ENCODE measurements around the gene NFXL1. TPM values are rescaled to one million over a fixed set of nuclear protein-coding genes. Genes with fewer than 3 reads are reported as not detected.
A peak's percentile ranks its signal among the peaks of the same experiment; 100 is the strongest.
"Not testable (repeated sequence)": the region's sequence is repeated elsewhere in the genome, so short reads cannot be mapped to it uniquely, and the experiment has no call there.

The NFXL1 gene
- 3.4 and 15.4 TPM in 2 replicates for total RNA-seq (2014; rRNA removed; shearing (Covaris generic))

DNA sequence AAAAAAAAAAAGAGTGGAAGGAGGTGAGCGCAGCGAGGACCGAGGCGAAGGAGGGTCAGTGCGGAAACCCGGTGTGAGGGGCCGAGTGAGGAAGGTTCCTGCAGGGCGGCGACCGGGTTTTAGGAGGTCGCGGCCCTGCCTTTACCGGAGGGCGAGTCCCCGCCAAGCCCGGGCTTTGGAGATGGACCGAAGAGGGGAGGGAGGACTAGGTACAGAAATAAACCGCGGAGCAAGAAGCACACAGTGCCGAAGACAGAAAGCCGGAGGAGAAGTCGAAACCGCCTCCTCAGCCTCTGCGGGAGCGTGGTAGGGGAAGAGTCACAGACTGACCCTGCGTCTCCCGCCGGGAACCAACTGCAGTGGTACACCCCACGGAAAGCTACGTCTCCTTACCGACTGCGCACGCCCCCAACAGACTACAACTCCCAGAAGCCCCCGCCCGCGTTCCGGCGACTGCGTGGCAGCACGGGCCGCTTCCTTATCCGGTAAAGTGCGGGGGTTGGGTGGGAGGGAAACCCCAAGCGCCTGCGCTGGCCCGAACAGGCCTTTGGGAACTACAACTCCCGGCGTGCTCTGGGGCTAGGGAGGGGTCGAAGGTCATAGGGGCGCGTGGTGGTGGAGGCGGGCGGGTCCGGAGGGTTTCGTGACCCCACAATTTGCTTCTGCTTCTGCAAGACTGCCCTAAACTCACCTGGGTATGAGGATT lies at the start of gene NFXL1:
NFXL1 (minus strand) TSS at position 364 of the 706 bp plus-strand sequence. CDS start 380 bp downstream, outside the sequence.
- H3K4me1 ChIP-seq (replicated peaks): peaks cover 10% of the 10 kb centered on the region; the same call in 1 of the 2 replicates
- no peaks in the 10 kb centered on the region for H3K27me3 ChIP-seq (replicated peaks)
- no peaks in the 10 kb centered on the region for H3K36me3 ChIP-seq
- H3K9me3 ChIP-seq (replicated peaks): no peaks in the 10 kb centered on the region
- H3K4me3 ChIP-seq: peak within 1 kb of the TSS; percentile 59
- DNase-seq (ENCODE audit: low read depth in 1 of 2, low spot score in 2 of 2): peak; percentile 74 to 92
- peak within 1 kb of the TSS; percentile 33; the same call in 1 of the 2 replicates for H3K27ac ChIP-seq

DNA sequence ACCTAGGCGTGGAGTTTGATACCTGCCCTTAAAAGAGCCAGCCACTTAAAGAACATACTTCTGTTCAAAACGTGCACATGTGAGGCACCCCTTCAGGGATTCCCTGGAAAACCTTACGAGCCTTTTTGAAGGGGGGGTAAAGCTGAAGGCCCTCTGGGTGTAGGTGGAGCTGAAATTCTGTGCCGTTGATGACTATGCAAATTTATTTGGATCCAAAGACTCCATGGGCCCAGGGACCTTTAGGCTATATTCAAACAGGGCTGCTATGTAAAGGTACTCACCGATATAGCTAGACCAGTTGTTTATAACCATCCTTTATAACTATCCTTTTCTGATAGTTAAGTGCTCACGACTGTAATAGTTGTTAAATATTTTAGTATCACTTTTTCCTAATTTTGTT lies 40.3 kb upstream of the NFXL1 start:
- no peaks in the 10 kb centered on the region for H3K27me3 ChIP-seq (replicated peaks)
- H3K27ac ChIP-seq: no peak overlapping the region
- H3K4me1 ChIP-seq (replicated peaks): no peaks in the 10 kb centered on the region
- H3K4me3 ChIP-seq: no peak overlapping the region
- no peak for DNase-seq (ENCODE audit: low read depth in 1 of 2, low spot score in 2 of 2)
- no peaks in the 10 kb centered on the region for H3K36me3 ChIP-seq
- H3K9me3 ChIP-seq (replicated peaks): no peaks in the 10 kb centered on the region

DNA sequence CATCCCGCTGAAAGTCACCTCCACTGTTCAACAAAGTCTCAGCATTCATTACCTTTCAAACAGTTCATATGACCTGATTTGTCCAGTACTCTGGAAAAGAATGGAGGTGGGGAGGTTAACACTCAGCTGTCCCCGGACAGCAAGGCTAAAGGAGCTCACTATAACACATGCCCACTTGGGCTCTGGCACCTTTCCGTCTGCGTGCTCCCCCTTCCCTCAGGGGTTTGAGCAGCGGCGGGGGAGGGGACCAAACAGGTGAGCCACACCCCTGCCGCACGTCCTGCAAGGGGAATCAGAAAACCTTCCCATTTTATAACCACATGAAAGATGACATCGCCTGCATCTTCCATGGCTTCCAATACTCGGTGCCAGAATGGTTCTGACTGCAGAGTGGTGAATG lies 39.9 kb upstream of the NFXL1 start:
- H3K9me3 ChIP-seq (replicated peaks): no peaks in the 10 kb centered on the region
- no peaks in the 10 kb centered on the region for H3K36me3 ChIP-seq
- no peak for DNase-seq (ENCODE audit: low read depth in 1 of 2, low spot score in 2 of 2)
- H3K27me3 ChIP-seq (replicated peaks): no peaks in the 10 kb centered on the region
- no peak overlapping the region for H3K4me3 ChIP-seq
- H3K27ac ChIP-seq: no peak overlapping the region
- H3K4me1 ChIP-seq (replicated peaks): no peaks in the 10 kb centered on the region

DNA sequence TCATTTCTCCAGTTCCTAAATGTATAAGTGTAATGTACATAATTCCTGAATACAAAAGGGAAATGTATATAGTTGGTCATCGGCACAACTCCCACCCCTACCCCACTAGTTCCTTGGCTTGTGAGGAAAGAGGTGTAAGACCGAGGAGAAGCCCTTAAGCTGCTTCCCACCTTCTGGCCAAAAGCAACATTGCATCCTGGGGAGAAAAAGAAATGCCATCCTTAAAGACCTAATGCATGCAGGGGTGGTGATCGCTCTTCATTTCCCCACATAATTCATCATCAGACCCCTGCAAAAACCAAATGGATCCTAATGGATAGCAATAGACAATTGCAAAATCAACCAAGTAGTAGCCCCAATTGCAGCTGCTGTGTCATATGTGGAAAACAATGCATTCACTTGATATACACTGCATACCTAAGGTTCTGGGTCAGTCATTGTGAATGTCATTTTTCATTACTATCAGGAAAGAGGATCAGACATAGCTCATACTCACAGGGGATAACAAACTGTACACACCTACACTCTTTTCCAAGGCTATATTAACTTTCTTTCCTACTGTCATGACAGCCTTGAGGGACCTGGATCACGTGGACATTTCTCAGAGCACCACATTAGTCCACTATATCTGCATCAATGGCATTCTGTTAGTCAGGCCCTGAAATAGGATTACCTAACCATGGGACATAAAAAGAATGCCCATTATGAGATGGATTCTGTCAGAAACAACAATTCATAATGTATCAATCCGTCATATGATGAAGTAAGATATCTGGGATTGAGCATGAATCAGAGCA lies 31.7 kb upstream of the NFXL1 start:
- no peaks in the 10 kb centered on the region for H3K36me3 ChIP-seq
- no peak overlapping the region for H3K4me3 ChIP-seq
- no peaks in the 10 kb centered on the region for H3K4me1 ChIP-seq (replicated peaks)
- no peaks in the 10 kb centered on the region for H3K9me3 ChIP-seq (replicated peaks)
- H3K27me3 ChIP-seq (replicated peaks): no peaks in the 10 kb centered on the region
- no peak overlapping the region for H3K27ac ChIP-seq
- DNase-seq (ENCODE audit: low read depth in 1 of 2, low spot score in 2 of 2): no peak

DNA sequence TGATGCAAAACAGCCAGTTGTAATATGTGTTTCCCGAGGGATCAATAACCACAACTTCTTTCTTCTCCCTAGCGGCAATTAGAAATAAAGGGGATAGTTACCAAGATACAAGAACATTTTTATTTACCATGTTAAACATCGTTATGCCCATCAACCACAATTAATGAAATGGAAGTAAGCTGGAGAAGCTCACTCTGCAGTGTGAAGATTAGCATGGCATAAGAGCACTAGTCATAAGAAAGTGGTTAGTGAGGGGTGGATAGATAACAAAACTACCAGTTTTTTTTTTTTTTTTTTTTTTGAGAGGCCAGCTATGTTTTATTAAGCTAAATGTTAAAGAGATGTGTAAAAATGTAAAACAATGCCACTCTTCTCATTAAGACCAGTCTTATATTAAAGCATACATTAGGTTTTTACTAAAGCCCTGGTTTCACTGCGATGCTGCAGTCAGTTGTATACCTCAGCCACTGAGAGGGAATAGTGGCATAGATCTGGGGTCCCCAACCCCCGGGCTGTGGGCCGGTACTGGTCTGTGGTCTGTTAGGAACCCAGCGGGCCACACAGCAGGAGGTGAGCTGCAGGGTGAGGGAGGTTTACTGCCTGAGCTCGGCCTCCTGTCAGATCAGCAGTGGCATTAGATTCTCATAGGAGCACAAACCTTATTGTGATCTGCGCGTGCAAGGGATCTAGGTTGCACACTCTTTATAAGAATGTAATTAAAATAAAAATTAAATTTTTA lies 27.9 kb upstream of the NFXL1 start:
- no peaks in the 10 kb centered on the region for H3K4me1 ChIP-seq (replicated peaks)

DNA sequence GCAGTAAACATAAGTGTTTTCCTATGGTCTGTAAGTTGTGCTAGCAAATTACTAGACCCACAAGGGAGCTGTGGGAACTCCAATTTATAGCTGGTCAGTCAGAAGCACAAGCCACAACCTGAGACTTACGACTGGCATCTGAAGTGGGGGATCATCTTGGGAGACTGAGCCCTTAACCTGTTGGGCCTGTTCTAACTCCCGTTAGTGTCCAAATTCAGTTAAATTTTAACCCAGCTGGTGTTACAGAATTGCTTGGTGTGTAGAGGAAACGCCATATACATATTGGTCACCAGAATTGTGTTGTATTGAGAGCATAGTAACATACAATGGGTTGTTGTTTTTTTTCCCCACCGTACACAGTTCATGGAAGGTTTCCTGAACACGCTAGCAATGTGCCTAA lies 25.1 kb upstream of the NFXL1 start:
- H3K27ac ChIP-seq: no peak overlapping the region
- no peaks in the 10 kb centered on the region for H3K4me1 ChIP-seq (replicated peaks)
- H3K27me3 ChIP-seq (replicated peaks): no peaks in the 10 kb centered on the region
- no peaks in the 10 kb centered on the region for H3K36me3 ChIP-seq
- DNase-seq (ENCODE audit: low read depth in 1 of 2, low spot score in 2 of 2): no peak
- no peak overlapping the region for H3K4me3 ChIP-seq
- no peaks in the 10 kb centered on the region for H3K9me3 ChIP-seq (replicated peaks)

More for the DNA sequence above, 27.9 kb upstream of the NFXL1 start:
- Histone ChIP-seq H3K36me3 (no peaks in the 10 kb centered on the region), H3K4me3 (no peak overlapping the region), H3K9me3 (replicated peaks) (no peaks in the 10 kb centered on the region), H3K27me3 (replicated peaks) (no peaks in the 10 kb centered on the region), H3K27ac (no peak overlapping the region)
- DNase-seq (ENCODE audit: low read depth in 1 of 2, low spot score in 2 of 2): no peak

DNA sequence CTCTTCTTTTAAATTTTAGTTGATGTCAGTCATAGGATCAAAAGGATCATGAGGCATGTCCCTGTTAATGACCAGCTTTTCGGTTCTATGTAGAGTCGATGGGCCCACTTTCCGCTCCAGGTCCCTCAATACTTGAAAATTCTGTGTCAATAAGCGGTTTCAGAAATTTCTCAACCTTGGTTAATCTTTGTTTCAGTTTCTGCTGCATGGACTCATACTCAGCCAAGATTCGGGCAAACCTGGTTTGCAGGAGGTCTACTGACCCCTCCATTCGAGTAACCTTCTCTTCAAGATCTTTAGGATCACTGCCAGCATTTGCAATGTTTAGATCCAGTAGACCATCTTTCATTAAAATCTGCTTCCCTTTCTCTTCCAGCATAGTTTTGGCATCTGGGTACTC lies 22.0 kb upstream of the NFXL1 start:
- no peak overlapping the region for H3K27ac ChIP-seq
- no peaks in the 10 kb centered on the region for H3K4me1 ChIP-seq (replicated peaks)
- no peaks in the 10 kb centered on the region for H3K27me3 ChIP-seq (replicated peaks)
- H3K9me3 ChIP-seq (replicated peaks): no peaks in the 10 kb centered on the region
- H3K36me3 ChIP-seq: no peaks in the 10 kb centered on the region
- no peak overlapping the region for H3K4me3 ChIP-seq
- no peak for DNase-seq (ENCODE audit: low read depth in 1 of 2, low spot score in 2 of 2)

DNA sequence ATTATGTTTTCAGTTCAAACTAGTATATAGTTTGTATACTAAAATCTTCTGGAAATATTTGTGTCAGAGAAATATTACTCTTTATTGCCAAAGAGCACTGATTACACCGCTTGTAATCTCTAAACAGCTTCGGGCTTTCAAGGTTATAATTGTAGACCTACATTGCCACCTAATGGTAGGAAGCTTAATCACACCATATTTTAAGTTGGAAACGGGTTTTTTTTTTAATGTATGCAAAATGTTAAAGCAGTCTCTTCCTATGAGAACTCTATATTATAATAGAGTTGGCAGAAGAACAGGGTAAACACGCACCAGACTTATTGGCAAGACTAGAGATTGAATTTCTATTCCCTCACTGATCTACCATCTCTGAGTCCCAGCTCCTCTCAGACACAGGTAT lies 19.5 kb upstream of the NFXL1 start:
- no peak for DNase-seq (ENCODE audit: low read depth in 1 of 2, low spot score in 2 of 2)
- Histone ChIP-seq H3K27ac (no peak overlapping the region), H3K36me3 (no peaks in the 10 kb centered on the region), H3K9me3 (replicated peaks) (no peaks in the 10 kb centered on the region), H3K27me3 (replicated peaks) (no peaks in the 10 kb centered on the region), H3K4me3 (no peak overlapping the region), H3K4me1 (replicated peaks) (no peaks in the 10 kb centered on the region)

DNA sequence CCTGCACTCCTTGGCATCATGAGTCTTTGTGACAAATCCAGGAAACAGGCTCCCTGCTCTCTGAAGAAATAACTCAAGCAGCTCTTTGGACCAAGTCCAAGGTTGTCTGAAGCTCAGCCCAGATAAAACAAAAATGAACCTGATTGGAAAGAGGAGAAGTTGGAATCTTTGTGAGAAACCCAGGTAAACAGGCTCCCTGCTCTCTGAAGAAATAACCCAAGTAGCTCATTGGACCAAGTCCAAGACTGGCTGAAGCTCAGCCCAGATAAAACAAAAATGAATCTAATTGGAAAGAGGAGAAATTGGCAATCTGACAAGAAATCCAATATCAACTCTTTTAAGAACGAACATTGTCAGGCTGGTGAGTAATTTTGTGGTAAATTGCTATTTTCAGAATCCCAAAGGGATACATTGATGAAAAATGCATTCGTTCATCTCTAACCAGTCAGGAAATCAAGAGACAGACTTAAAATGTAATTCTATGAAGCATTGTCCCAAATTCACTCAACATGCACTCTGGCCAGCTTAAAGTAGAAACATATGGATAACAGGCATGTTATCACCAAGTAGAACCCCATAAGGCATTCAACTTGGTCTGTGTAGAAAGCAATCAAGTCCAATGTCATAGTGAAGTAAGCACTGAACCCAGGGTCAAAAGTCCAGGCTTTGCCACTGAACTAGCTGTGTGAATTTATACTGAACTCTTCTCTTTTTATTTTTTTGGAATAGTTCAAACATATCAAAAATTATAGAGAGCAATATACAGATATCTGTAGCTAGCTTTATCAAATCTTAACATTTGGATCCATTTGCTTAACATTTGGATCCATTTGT lies 16.8 kb upstream of the NFXL1 start:
- no peak for DNase-seq (ENCODE audit: low read depth in 1 of 2, low spot score in 2 of 2)

DNA sequence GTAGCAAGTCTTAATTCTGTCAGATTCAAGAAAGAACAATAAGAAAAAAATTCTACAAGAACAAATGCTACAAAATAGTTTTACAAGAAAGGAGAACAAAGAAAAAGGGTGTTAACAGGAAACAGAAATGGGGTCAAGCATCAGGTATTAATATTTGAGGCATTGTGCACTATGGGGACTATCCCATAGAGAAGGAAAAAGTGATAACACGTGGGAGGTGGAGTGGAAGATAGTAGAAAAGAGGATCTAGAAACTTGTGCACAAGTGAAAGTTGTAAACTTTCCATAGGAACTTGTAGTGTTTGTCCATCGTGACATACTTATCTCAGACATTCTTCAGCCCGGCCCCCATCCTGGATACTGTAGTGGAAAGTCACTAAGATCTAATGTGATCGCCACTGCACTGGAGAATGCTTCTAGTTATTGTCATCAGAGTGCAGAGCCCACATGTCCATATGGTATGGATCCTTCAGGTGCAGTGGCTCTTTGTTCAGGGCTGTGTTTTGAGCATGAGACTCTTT lies 15.4 kb upstream of the NFXL1 start:
- no peak for DNase-seq (ENCODE audit: low read depth in 1 of 2, low spot score in 2 of 2)
- Histone ChIP-seq H3K9me3 (replicated peaks) (no peaks in the 10 kb centered on the region), H3K27ac (no peak overlapping the region), H3K27me3 (replicated peaks) (no peaks in the 10 kb centered on the region), H3K4me3 (no peak overlapping the region), H3K4me1 (replicated peaks) (no peaks in the 10 kb centered on the region), H3K36me3 (no peaks in the 10 kb centered on the region)

More for the DNA sequence above, 16.8 kb upstream of the NFXL1 start:
- Histone ChIP-seq H3K9me3 (replicated peaks) (no peaks in the 10 kb centered on the region), H3K27ac (no peak overlapping the region), H3K36me3 (no peaks in the 10 kb centered on the region), H3K4me3 (no peak overlapping the region), H3K4me1 (replicated peaks) (no peaks in the 10 kb centered on the region), H3K27me3 (replicated peaks) (no peaks in the 10 kb centered on the region)

DNA sequence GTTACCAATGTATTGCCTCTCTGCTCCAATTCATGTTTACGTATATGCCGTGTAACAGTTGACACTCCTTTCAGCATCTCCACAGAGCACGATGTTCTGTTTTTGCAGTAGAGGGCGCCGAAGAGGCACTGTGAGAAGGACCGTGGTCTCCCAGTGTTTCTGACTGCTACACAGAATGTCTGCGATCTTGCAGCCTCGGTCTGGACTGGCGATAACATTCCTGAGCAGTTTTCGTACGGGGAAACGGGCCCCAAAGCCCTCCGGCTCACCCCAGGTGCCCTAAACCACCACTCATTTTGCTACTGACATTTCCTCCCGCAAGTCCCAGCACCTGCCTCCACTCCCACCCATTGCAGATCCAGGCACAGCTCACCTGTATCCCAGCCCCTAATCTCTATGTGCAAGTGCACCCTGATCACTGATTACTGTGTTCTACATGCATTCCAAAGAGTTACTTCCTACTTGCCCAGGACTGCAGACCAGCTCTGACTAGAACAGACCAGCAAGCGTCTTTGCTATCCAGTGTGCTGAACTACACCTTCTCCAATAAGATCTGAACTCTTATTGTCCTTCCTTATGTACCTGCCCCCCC lies 12.4 kb upstream of the NFXL1 start:
- no peak overlapping the region for H3K4me3 ChIP-seq
- no peak for DNase-seq (ENCODE audit: low read depth in 1 of 2, low spot score in 2 of 2)
- no peak overlapping the region for H3K27ac ChIP-seq
- H3K4me1 ChIP-seq (replicated peaks): no peaks in the 10 kb centered on the region
- no peaks in the 10 kb centered on the region for H3K9me3 ChIP-seq (replicated peaks)
- H3K36me3 ChIP-seq: no peaks in the 10 kb centered on the region
- no peaks in the 10 kb centered on the region for H3K27me3 ChIP-seq (replicated peaks)

DNA sequence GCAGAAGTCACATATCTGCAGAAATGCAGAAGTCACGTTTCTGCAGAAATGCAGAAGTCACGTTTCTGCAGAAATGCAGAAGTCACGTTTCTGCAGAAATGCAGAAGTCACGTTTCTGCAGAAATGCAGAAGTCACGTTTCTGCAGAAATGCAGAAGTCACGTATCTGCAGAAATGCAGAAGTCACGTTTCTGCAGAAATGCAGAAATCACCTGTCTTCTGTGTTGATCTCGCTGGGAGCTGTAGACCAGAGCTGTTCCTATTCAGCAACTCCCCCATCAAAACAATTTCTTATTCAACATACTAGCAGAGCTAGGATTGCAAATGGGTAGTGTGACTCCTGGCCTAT lies 8.9 kb upstream of the NFXL1 start:
- H3K27ac ChIP-seq; H3K9me3 ChIP-seq (replicated peaks); H3K36me3 ChIP-seq; H3K4me3 ChIP-seq; DNase-seq (ENCODE audit: low read depth in 1 of 2, low spot score in 2 of 2); H3K4me1 ChIP-seq (replicated peaks); H3K27me3 ChIP-seq (replicated peaks): not testable (repeated sequence)

Measured in SJSA1 (cell line).